WTC11 (cell line): Measurements from ENCODE around the gene PROC. TPM values are rescaled to one million over a fixed set of nuclear protein-coding genes. Genes with fewer than 3 reads are reported as not detected.

Experiments
- ATAC-seq: fragments of 200-7000 bp; cut with Tn5 transposase; 2 replicates; pipeline ENCODE4 v1.10.0; 2021; ENCODE audit warnings: mild to moderate bottlenecking, moderate library complexity
- CTCF ChIA-PET: fragments of 300-600 bp; sonication (Branson Sonifier 250); formaldehyde crosslinking; loops from one replicate; lab custom pipeline; 2021; ENCODE audit warnings: antibody characterized with exemption; lab: Charles Lee
- POLR2A ChIA-PET: fragments of 350-600 bp; sonication (Branson Sonifier 250); formaldehyde crosslinking; loops from one replicate; lab custom pipeline; 2021; ENCODE audit warnings: antibody characterized with exemption; lab: Charles Lee
- DNase-seq: peaks from one replicate; pipeline ENCODE4 v3.0.0; 2021; ENCODE audit warnings: low spot score
- H3K27ac Mint-ChIP-seq: 2 replicates; pipeline ENCODE4 v1.8.0; 2021; ENCODE audit warnings: mixed read lengths
- H3K27me3 Mint-ChIP-seq: 2 replicates; pipeline ENCODE4 v1.8.0; 2021; ENCODE audit warnings: low read depth, mild to moderate bottlenecking, moderate library complexity, mixed read lengths
- H3K36me3 Mint-ChIP-seq: 2 replicates; pipeline ENCODE4 v1.8.0; 2021; ENCODE audit warnings: mixed read lengths
- H3K4me1 Mint-ChIP-seq: 2 replicates; pipeline ENCODE4 v1.8.0; 2022; ENCODE audit warnings: mixed read lengths
- H3K4me3 Mint-ChIP-seq: 2 replicates; pipeline ENCODE4 v1.8.0; 2021; ENCODE audit warnings: mild to moderate bottlenecking, moderate library complexity, mixed read lengths
- H3K9me3 Mint-ChIP-seq: 2 replicates; pipeline ENCODE4 v1.8.0; 2021; ENCODE audit warnings: mixed read lengths
- CBFB ChIP-seq: sonication (generic); formaldehyde crosslinking; IDR thresholded peaks from 2 replicates; pipeline ENCODE4 v1.8.1; 2022; ENCODE audit warnings: mild to moderate bottlenecking, low read depth, missing genetic modification reagents
- E2F5 ChIP-seq: sonication (generic); formaldehyde crosslinking; IDR thresholded peaks from 2 replicates; pipeline ENCODE4 v1.8.1; 2022; ENCODE audit warnings: mild to moderate bottlenecking, moderate library complexity, missing genetic modification reagents
- FOXJ3 ChIP-seq: sonication (generic); formaldehyde crosslinking; IDR thresholded peaks from 2 replicates; pipeline ENCODE4 v1.9.0; 2021; ENCODE audit warnings: missing genetic modification reagents, mild to moderate bottlenecking, borderline replicate concordance
- FOXK1 ChIP-seq: sonication (generic); formaldehyde crosslinking; IDR thresholded peaks from 2 replicates; pipeline ENCODE4 v1.8.0; 2022; ENCODE audit warnings: mild to moderate bottlenecking, moderate library complexity, missing genetic modification reagents
- FOXP1 ChIP-seq: sonication (generic); formaldehyde crosslinking; IDR thresholded peaks from 2 replicates; pipeline ENCODE4 v1.8.0; 2022; ENCODE audit warnings: missing genetic modification reagents, mild to moderate bottlenecking, moderate library complexity, borderline replicate concordance
- FOXP4 ChIP-seq: sonication (generic); formaldehyde crosslinking; IDR thresholded peaks from 2 replicates; pipeline ENCODE4 v1.8.0; 2022; ENCODE audit warnings: mild to moderate bottlenecking, missing genetic modification reagents
- GTF2I ChIP-seq: fragments of 250-450 bp; sonication (Bioruptor Pico); conservative IDR thresholded peaks from 2 replicates; pipeline ENCODE4 v1.4.0; 2021; ENCODE audit warnings: mild to moderate bottlenecking
- IRF1 ChIP-seq: sonication (generic); formaldehyde crosslinking; IDR thresholded peaks from 2 replicates; pipeline ENCODE4 v1.8.0; 2023; ENCODE audit warnings: missing genetic modification reagents
- MAX ChIP-seq: sonication (generic); formaldehyde crosslinking; IDR thresholded peaks from 2 replicates; pipeline ENCODE4 v1.8.0; 2022; ENCODE audit warnings: mild to moderate bottlenecking, missing genetic modification reagents
- MLX ChIP-seq: sonication (generic); formaldehyde crosslinking; IDR thresholded peaks from 2 replicates; pipeline ENCODE4 v1.8.1; 2023; ENCODE audit warnings: mild to moderate bottlenecking, missing genetic modification reagents, moderate library complexity
- NFYB ChIP-seq: sonication (generic); formaldehyde crosslinking; conservative IDR thresholded peaks from 2 replicates; pipeline ENCODE4 v1.8.0; 2022; ENCODE audit warnings: low read depth, missing genetic modification reagents
- NR3C1 ChIP-seq: sonication (generic); formaldehyde crosslinking; conservative IDR thresholded peaks from 2 replicates; pipeline ENCODE4 v1.8.1; 2023; ENCODE audit warnings: low read depth, mild to moderate bottlenecking, missing genetic modification reagents
- RELA ChIP-seq: sonication (generic); formaldehyde crosslinking; IDR thresholded peaks from 2 replicates; pipeline ENCODE4 v1.8.1; 2022; ENCODE audit warnings: missing genetic modification reagents, mild to moderate bottlenecking, borderline replicate concordance
- SMAD3 ChIP-seq: sonication (generic); formaldehyde crosslinking; IDR thresholded peaks from 2 replicates; pipeline ENCODE4 v1.8.0; 2022; ENCODE audit warnings: missing genetic modification reagents, mild to moderate bottlenecking, borderline replicate concordance
- USF2 ChIP-seq: sonication (generic); formaldehyde crosslinking; IDR thresholded peaks from 2 replicates; pipeline ENCODE4 v1.8.1; 2023; ENCODE audit warnings: mild to moderate bottlenecking, missing genetic modification reagents, moderate library complexity
- ZBTB21 ChIP-seq: sonication (generic); formaldehyde crosslinking; IDR thresholded peaks from 2 replicates; pipeline ENCODE4 v1.8.1; 2023; ENCODE audit warnings: mild to moderate bottlenecking, missing genetic modification reagents, borderline replicate concordance
- ZNF138 ChIP-seq: sonication (generic); formaldehyde crosslinking; conservative IDR thresholded peaks from 2 replicates; pipeline ENCODE4 v1.8.1; 2022; ENCODE audit warnings: mild to moderate bottlenecking, moderate library complexity, missing genetic modification reagents
- ZNF317 ChIP-seq: sonication (generic); formaldehyde crosslinking; IDR thresholded peaks from 2 replicates; pipeline ENCODE4 v1.8.1; 2023; ENCODE audit warnings: low read depth, mild to moderate bottlenecking, moderate library complexity, missing genetic modification reagents, borderline replicate concordance
- ZNF396 ChIP-seq: fragments of 250-450 bp; sonication (Bioruptor Pico); IDR thresholded peaks from 2 replicates; pipeline ENCODE4 v1.8.0; 2021; ENCODE audit warnings: mild to moderate bottlenecking, moderate library complexity, borderline replicate concordance
- ZNF416 ChIP-seq: fragments of 250-450 bp; sonication (Bioruptor Pico); IDR thresholded peaks from 2 replicates; pipeline ENCODE4 v1.9.0; 2021; ENCODE audit warnings: mild to moderate bottlenecking, inconsistent platforms
- ZNF423 ChIP-seq: fragments of 250-450 bp; sonication (Bioruptor Pico); IDR thresholded peaks from 2 replicates; pipeline ENCODE4 v2.1.2; 2022; ENCODE audit warnings: mild to moderate bottlenecking, moderate library complexity
- ZNF532 ChIP-seq: fragments of 250-450 bp; sonication (Bioruptor Pico); IDR thresholded peaks from 2 replicates; pipeline ENCODE4 v1.9.0; 2021; ENCODE audit warnings: mild to moderate bottlenecking, borderline replicate concordance
- total RNA-seq: library from RNA; stranded (reverse); gene quantifications from 3 replicates; pipeline ENCODE4 v1.2.3, GENCODE V29; 2021

Gene PROC
- total RNA-seq, 1 experiment from 2014 or later: 0.59 TPM

GRCh38 chr2:127422559-127423477, 4.6 kb downstream of the PROC start:
- TF ChIP-seq MAX (peak; percentile 54), FOXP4 (CRISPR knock-in tag) (peak; percentile 66; the same call in 1 of the 2 replicates), NFYB (CRISPR knock-in tag) (no peak), ZNF396 (CRISPR knock-in tag) (no peak), MLX (no peak), E2F5 (CRISPR knock-in tag) (no peak), GTF2I (CRISPR knock-in tag) (no peak), FOXP1 (no peak), ZBTB21 (0 out of 2 replicates have a peak, but pooled peaks have one; percentile 42), ZNF317 (CRISPR knock-in tag) (no peak), FOXJ3 (CRISPR knock-in tag) (no peak), SMAD3 (CRISPR knock-in tag) (no peak), CBFB (CRISPR knock-in tag) (peak; percentile 55; the same call in 1 of the 2 replicates), ZNF138 (no peak), NR3C1 (CRISPR knock-in tag) (0 out of 2 replicates have a peak, but pooled peaks have one; percentile 45), FOXK1 (0 out of 2 replicates have a peak, but pooled peaks have one; percentile 51), USF2 (peak; percentile 31), RELA (0 out of 2 replicates have a peak, but pooled peaks have one; percentile 73)
- ATAC-seq (peak; percentile 65), DNase-seq (peak; percentile 61)
- ChIA-PET CTCF (interaction anchor here (0.6 to 1.8 kb wide), 15 partner anchors 8 to 226 kb away, joined by 3 to 9 read pairs (median 4); no protein-coding TSS in a partner anchor), POLR2A (interaction anchor here (0.6 to 1.3 kb wide), 4 partner anchors 10 to 104 kb away, joined by 3 to 6 read pairs (median 3); no protein-coding TSS in a partner anchor)
- Mint-ChIP-seq H3K4me1 (peaks cover 15% of the 10 kb centered on the region), H3K36me3 (no peaks in the 10 kb centered on the region), H3K9me3 (no peaks in the 10 kb centered on the region), H3K27me3 (peaks cover 54% of the 10 kb centered on the region), H3K27ac (no peak overlapping the region), H3K4me3 (peak overlapping the region; percentile 72)

GRCh38 chr2:127423478-127423843, 5.2 kb downstream of the PROC start:
- TF ChIP-seq ZNF423 (CRISPR knock-in tag): peak; percentile 72; the same call in 1 of the 2 replicates
- no peak for TF ChIP-seq IRF1 (CRISPR knock-in tag)
- no peak for TF ChIP-seq ZNF532 (CRISPR knock-in tag)
- TF ChIP-seq GTF2I (CRISPR knock-in tag): no peak
- TF ChIP-seq FOXK1: no peak
- no peak for TF ChIP-seq ZNF416 (CRISPR knock-in tag)
- Mint-ChIP-seq H3K9me3 (no peaks in the 10 kb centered on the region), H3K27ac (no peak overlapping the region), H3K4me3 (peak overlapping the region; percentile 63), H3K36me3 (no peaks in the 10 kb centered on the region), H3K4me1 (peaks cover 15% of the 10 kb centered on the region), H3K27me3 (peaks cover 48% of the 10 kb centered on the region)
- DNase-seq (no peak), ATAC-seq (peak; percentile 17)
- ChIA-PET CTCF (interaction anchor here (0.6 to 1.8 kb wide), 12 partner anchors 9 to 226 kb away, joined by 3 to 9 read pairs (median 4); no protein-coding TSS in a partner anchor), POLR2A (interaction anchor here (1.0 to 1.3 kb wide), 2 partner anchors 58 to 103 kb away, joined by 3 read pairs; no protein-coding TSS in a partner anchor)
